ENCODE data around the gene MCC.
A peak's percentile ranks its signal among the peaks of the same experiment; 100 is the strongest.
"Not testable (repeated sequence)": the region's sequence is repeated elsewhere in the genome, so short reads cannot be mapped to it uniquely, and the experiment has no call there.

The MCC gene

GRCh38 chr5:113463032-113463431 lies 25.2 kb downstream of the MCC start:
- DNase-seq (ENCODE audit: extremely low spot score) = no peak
- TF ChIP-seq FOXK2 (IDR thresholded peaks at IDR 0.05) = no peak
- TF ChIP-seq L3MBTL2 (conservative IDR thresholded peaks at IDR 0.05) = no peak
- no peak for TF ChIP-seq HDGF (IDR thresholded peaks at IDR 0.05; ENCODE audit: borderline replicate concordance)
- no peak for TF ChIP-seq FOXA1 (IDR thresholded peaks at IDR 0.05)
- no peak for TF ChIP-seq ELF4 (IDR thresholded peaks at IDR 0.05)
- no peak for TF ChIP-seq LEF1 (IDR thresholded peaks at IDR 0.05; ENCODE audit: borderline replicate concordance)
- ChIA-PET POLR2A (no interaction called here), CTCF (no interaction called here)

- POLR2A ChIA-PET; CTCF ChIA-PET; DNase-seq (ENCODE audit: extremely low spot score): not testable (repeated sequence)
Measured at GRCh38 chr5:113457106-113457505, 31.1 kb downstream of the MCC start.

- TF ChIP-seq ELF4 (IDR thresholded peaks at IDR 0.05) = no peak
- no peak for TF ChIP-seq L3MBTL2 (conservative IDR thresholded peaks at IDR 0.05)
- TF ChIP-seq FOXA1 (IDR thresholded peaks at IDR 0.05) = no peak
- TF ChIP-seq NFRKB (IDR thresholded peaks at IDR 0.05) = no peak
- TF ChIP-seq SUZ12 (IDR thresholded peaks at IDR 0.05) = no peak
- TF ChIP-seq SP1 (IDR thresholded peaks at IDR 0.05) = no peak
- no peak for TF ChIP-seq FOXK2 (IDR thresholded peaks at IDR 0.05)
- no peak for TF ChIP-seq FOXM1 (IDR thresholded peaks at IDR 0.05; ENCODE audit: borderline replicate concordance)
- no peak for TF ChIP-seq ZNF384 (IDR thresholded peaks at IDR 0.05)
- TF ChIP-seq HDGF (IDR thresholded peaks at IDR 0.05; ENCODE audit: borderline replicate concordance) = no peak
- no peak for TF ChIP-seq ARNT (IDR thresholded peaks at IDR 0.05)
- no peak for TF ChIP-seq BHLHE40 (IDR thresholded peaks at IDR 0.05; ENCODE audit: borderline replicate concordance)
- TF ChIP-seq TARDBP (IDR thresholded peaks at IDR 0.05) = no peak
- TF ChIP-seq PKNOX1 (IDR thresholded peaks at IDR 0.05) = no peak
- no peak for TF ChIP-seq CTBP1 (IDR thresholded peaks at IDR 0.05; ENCODE audit: borderline replicate concordance)
- TF ChIP-seq LEF1 (IDR thresholded peaks at IDR 0.05; ENCODE audit: borderline replicate concordance) = no peak
- ChIA-PET POLR2A (no interaction called here), CTCF (no interaction called here)
- no peak for DNase-seq (ENCODE audit: extremely low spot score)
Measured at GRCh38 chr5:113452941-113453340, 35.3 kb downstream of the MCC start.

- DNase-seq (ENCODE audit: extremely low spot score) = no peak
- ChIA-PET POLR2A (no interaction called here), CTCF (no interaction called here)
- no peak for TF ChIP-seq ARNT (IDR thresholded peaks at IDR 0.05)
Measured at GRCh38 chr5:113451797-113452196, 36.5 kb downstream of the MCC start.

- no peak for TF ChIP-seq FOXK2 (IDR thresholded peaks at IDR 0.05)
- no peak for TF ChIP-seq L3MBTL2 (conservative IDR thresholded peaks at IDR 0.05)
- TF ChIP-seq FOXM1 (IDR thresholded peaks at IDR 0.05; ENCODE audit: borderline replicate concordance) = no peak
- no peak for TF ChIP-seq HDGF (IDR thresholded peaks at IDR 0.05; ENCODE audit: borderline replicate concordance)
- TF ChIP-seq LEF1 (IDR thresholded peaks at IDR 0.05; ENCODE audit: borderline replicate concordance) = no peak
- no peak for TF ChIP-seq NFRKB (IDR thresholded peaks at IDR 0.05)
- ChIA-PET CTCF (no interaction called here), POLR2A (no interaction called here)
- DNase-seq (ENCODE audit: extremely low spot score) = no peak
Measured at GRCh38 chr5:113450929-113451328, 37.3 kb downstream of the MCC start.

- TF ChIP-seq SUZ12 (IDR thresholded peaks at IDR 0.05) (no peak), FOXM1 (IDR thresholded peaks at IDR 0.05; ENCODE audit: borderline replicate concordance) (no peak), FOXA1 (IDR thresholded peaks at IDR 0.05) (no peak), LEF1 (IDR thresholded peaks at IDR 0.05; ENCODE audit: borderline replicate concordance) (no peak), NFRKB (IDR thresholded peaks at IDR 0.05) (no peak), SP1 (IDR thresholded peaks at IDR 0.05) (no peak), ARNT (IDR thresholded peaks at IDR 0.05) (no peak), ZNF384 (IDR thresholded peaks at IDR 0.05) (no peak), CTBP1 (IDR thresholded peaks at IDR 0.05; ENCODE audit: borderline replicate concordance) (no peak), L3MBTL2 (conservative IDR thresholded peaks at IDR 0.05) (no peak), ELF4 (IDR thresholded peaks at IDR 0.05) (no peak), TARDBP (IDR thresholded peaks at IDR 0.05) (no peak)
- POLR2A ChIA-PET = no interaction called here
- CTCF ChIA-PET = no interaction called here
Measured at GRCh38 chr5:113450462-113450861, 37.8 kb downstream of the MCC start.

GRCh38 chr5:113448252-113448651 lies 40.0 kb downstream of the MCC start:
- DNase-seq (ENCODE audit: extremely low spot score) = no peak
- POLR2A ChIA-PET = no interaction called here
- CTCF ChIA-PET = interaction anchor here (1.0 to 1.4 kb wide), 2 partner anchors 69 to 111 kb away, joined by 3 read pairs; no protein-coding TSS in a partner anchor
- TF ChIP-seq FOXM1 (IDR thresholded peaks at IDR 0.05; ENCODE audit: borderline replicate concordance) (no peak), SUZ12 (IDR thresholded peaks at IDR 0.05) (no peak), HDGF (IDR thresholded peaks at IDR 0.05; ENCODE audit: borderline replicate concordance) (no peak), L3MBTL2 (conservative IDR thresholded peaks at IDR 0.05) (no peak), PKNOX1 (IDR thresholded peaks at IDR 0.05) (no peak), CTBP1 (IDR thresholded peaks at IDR 0.05; ENCODE audit: borderline replicate concordance) (no peak), TARDBP (IDR thresholded peaks at IDR 0.05) (no peak), FOXA1 (IDR thresholded peaks at IDR 0.05) (no peak), LEF1 (IDR thresholded peaks at IDR 0.05; ENCODE audit: borderline replicate concordance) (no peak), ZNF384 (IDR thresholded peaks at IDR 0.05) (no peak)

More at GRCh38 chr5:113450462-113450861, 37.8 kb downstream of the MCC start:
- DNase-seq (ENCODE audit: extremely low spot score) = no peak

- ChIA-PET POLR2A (no interaction called here), CTCF (interaction anchor here (1.0 to 1.4 kb wide), 2 partner anchors 68 to 111 kb away, joined by 3 read pairs; no protein-coding TSS in a partner anchor)
- DNase-seq (ENCODE audit: extremely low spot score) = peak; percentile 53
- TF ChIP-seq CTBP1 (IDR thresholded peaks at IDR 0.05; ENCODE audit: borderline replicate concordance) = no peak
- no peak for TF ChIP-seq LEF1 (IDR thresholded peaks at IDR 0.05; ENCODE audit: borderline replicate concordance)
- TF ChIP-seq ELF4 (IDR thresholded peaks at IDR 0.05) = no peak
- no peak for TF ChIP-seq ARNT (IDR thresholded peaks at IDR 0.05)
- no peak for TF ChIP-seq SP1 (IDR thresholded peaks at IDR 0.05)
- TF ChIP-seq FOXA1 (IDR thresholded peaks at IDR 0.05) = no peak
- TF ChIP-seq BHLHE40 (IDR thresholded peaks at IDR 0.05; ENCODE audit: borderline replicate concordance) = no peak
- TF ChIP-seq ZNF384 (IDR thresholded peaks at IDR 0.05) = no peak
- TF ChIP-seq PKNOX1 (IDR thresholded peaks at IDR 0.05) = no peak
- no peak for TF ChIP-seq FOXM1 (IDR thresholded peaks at IDR 0.05; ENCODE audit: borderline replicate concordance)
Measured at GRCh38 chr5:113447498-113448050, 40.7 kb downstream of the MCC start.
